ENCODE measurements around the gene UQCC5.

The UQCC5 gene

GRCh38 chr3:52504977-52505376, 31.4 kb upstream of the UQCC5 start:
- H3K9me3 ChIP-seq (ENCODE audit: control insufficient read depth, low read length) = no peaks in the 10 kb centered on the region
- peaks cover 5% of the 10 kb centered on the region for H3K4me1 ChIP-seq (ENCODE audit: control insufficient read depth, insufficient read depth, low read length)
- no peaks in the 10 kb centered on the region for H3K27me3 ChIP-seq (ENCODE audit: control insufficient read depth, insufficient read depth, low read length, poor library complexity, severe bottlenecking)
- 83 to 88% methylated on average over 10 of the region's 10 CpGs for WGBS, 2 experiments
- H3K36me3 ChIP-seq (ENCODE audit: control insufficient read depth, insufficient read depth, low read length) = no peaks in the 10 kb centered on the region
- no peak overlapping the region for H3K27ac ChIP-seq (ENCODE audit: insufficient read depth, low read depth, low read length, poor library complexity, severe bottlenecking)
- no peak overlapping the region for H3K4me3 ChIP-seq (ENCODE audit: insufficient read depth, low read depth, low read length)

GRCh38 chr3:52506266-52506966, 30.0 kb upstream of the UQCC5 start:
- Histone ChIP-seq H3K27me3 (ENCODE audit: control insufficient read depth, insufficient read depth, low read length, poor library complexity, severe bottlenecking) (no peaks in the 10 kb centered on the region), H3K4me3 (ENCODE audit: insufficient read depth, low read depth, low read length) (no peak overlapping the region), H3K27ac (ENCODE audit: insufficient read depth, low read depth, low read length, poor library complexity, severe bottlenecking) (no peak overlapping the region), H3K4me1 (ENCODE audit: control insufficient read depth, insufficient read depth, low read length) (peaks cover 5% of the 10 kb centered on the region), H3K36me3 (ENCODE audit: control insufficient read depth, insufficient read depth, low read length) (no peaks in the 10 kb centered on the region), H3K9me3 (ENCODE audit: control insufficient read depth, low read length) (no peaks in the 10 kb centered on the region)
- WGBS, 2 experiments = 88 to 91% methylated on average over 27 of the region's 27 CpGs

GRCh38 chr3:52507359-52507758, 29.0 kb upstream of the UQCC5 start:
- H3K4me3 ChIP-seq (ENCODE audit: insufficient read depth, low read depth, low read length) = no peak overlapping the region
- 56 to 60% methylated on average over 5 of the region's 5 CpGs for WGBS, 2 experiments
- H3K9me3 ChIP-seq (ENCODE audit: control insufficient read depth, low read length) = no peaks in the 10 kb centered on the region
- H3K27ac ChIP-seq (ENCODE audit: insufficient read depth, low read depth, low read length, poor library complexity, severe bottlenecking) = no peak overlapping the region
- H3K36me3 ChIP-seq (ENCODE audit: control insufficient read depth, insufficient read depth, low read length) = no peaks in the 10 kb centered on the region
- H3K27me3 ChIP-seq (ENCODE audit: control insufficient read depth, insufficient read depth, low read length, poor library complexity, severe bottlenecking) = no peaks in the 10 kb centered on the region
- H3K4me1 ChIP-seq (ENCODE audit: control insufficient read depth, insufficient read depth, low read length) = peaks cover 5% of the 10 kb centered on the region

- Histone ChIP-seq H3K4me3 (ENCODE audit: insufficient read depth, low read depth, low read length) (no peak overlapping the region), H3K27me3 (ENCODE audit: control insufficient read depth, insufficient read depth, low read length, poor library complexity, severe bottlenecking) (no peaks in the 10 kb centered on the region), H3K4me1 (ENCODE audit: control insufficient read depth, insufficient read depth, low read length) (peaks cover 5% of the 10 kb centered on the region), H3K36me3 (ENCODE audit: control insufficient read depth, insufficient read depth, low read length) (no peaks in the 10 kb centered on the region), H3K9me3 (ENCODE audit: control insufficient read depth, low read length) (no peaks in the 10 kb centered on the region), H3K27ac (ENCODE audit: insufficient read depth, low read depth, low read length, poor library complexity, severe bottlenecking) (no peak overlapping the region)
- 88 to 89% methylated on average over 12 of the region's 12 CpGs for WGBS, 2 experiments
Observed at GRCh38 chr3:52509753-52510328, 26.6 kb upstream of the UQCC5 start.

- H3K27me3 ChIP-seq (ENCODE audit: control insufficient read depth, insufficient read depth, low read length, poor library complexity, severe bottlenecking) = no peaks in the 10 kb centered on the region
- WGBS, 2 experiments = 86 to 89% methylated on average over 7 of the region's 7 CpGs
- no peak overlapping the region for H3K4me3 ChIP-seq (ENCODE audit: insufficient read depth, low read depth, low read length)
- no peaks in the 10 kb centered on the region for H3K9me3 ChIP-seq (ENCODE audit: control insufficient read depth, low read length)
- H3K27ac ChIP-seq (ENCODE audit: insufficient read depth, low read depth, low read length, poor library complexity, severe bottlenecking) = no peak overlapping the region
- H3K4me1 ChIP-seq (ENCODE audit: control insufficient read depth, insufficient read depth, low read length) = no peaks in the 10 kb centered on the region
- no peaks in the 10 kb centered on the region for H3K36me3 ChIP-seq (ENCODE audit: control insufficient read depth, insufficient read depth, low read length)
Observed at GRCh38 chr3:52511509-52511908, 24.9 kb upstream of the UQCC5 start.

GRCh38 chr3:52512105-52512504, 24.3 kb upstream of the UQCC5 start:
- H3K27me3 ChIP-seq (ENCODE audit: control insufficient read depth, insufficient read depth, low read length, poor library complexity, severe bottlenecking) = no peaks in the 10 kb centered on the region
- no peak overlapping the region for H3K4me3 ChIP-seq (ENCODE audit: insufficient read depth, low read depth, low read length)
- WGBS, 2 experiments = 73 to 81% methylated on average over 8 of the region's 8 CpGs
- H3K36me3 ChIP-seq (ENCODE audit: control insufficient read depth, insufficient read depth, low read length) = no peaks in the 10 kb centered on the region
- no peak overlapping the region for H3K27ac ChIP-seq (ENCODE audit: insufficient read depth, low read depth, low read length, poor library complexity, severe bottlenecking)
- no peaks in the 10 kb centered on the region for H3K9me3 ChIP-seq (ENCODE audit: control insufficient read depth, low read length)
- no peaks in the 10 kb centered on the region for H3K4me1 ChIP-seq (ENCODE audit: control insufficient read depth, insufficient read depth, low read length)

GRCh38 chr3:52512727-52513126, 23.7 kb upstream of the UQCC5 start:
- no peaks in the 10 kb centered on the region for H3K27me3 ChIP-seq (ENCODE audit: control insufficient read depth, insufficient read depth, low read length, poor library complexity, severe bottlenecking)
- WGBS, 2 experiments = 87 to 89% methylated on average over 17 of the region's 17 CpGs
- H3K36me3 ChIP-seq (ENCODE audit: control insufficient read depth, insufficient read depth, low read length) = no peaks in the 10 kb centered on the region
- no peak overlapping the region for H3K4me3 ChIP-seq (ENCODE audit: insufficient read depth, low read depth, low read length)
- no peaks in the 10 kb centered on the region for H3K9me3 ChIP-seq (ENCODE audit: control insufficient read depth, low read length)
- no peak overlapping the region for H3K27ac ChIP-seq (ENCODE audit: insufficient read depth, low read depth, low read length, poor library complexity, severe bottlenecking)
- no peaks in the 10 kb centered on the region for H3K4me1 ChIP-seq (ENCODE audit: control insufficient read depth, insufficient read depth, low read length)

GRCh38 chr3:52513281-52513680, 23.1 kb upstream of the UQCC5 start:
- H3K4me1 ChIP-seq (ENCODE audit: control insufficient read depth, insufficient read depth, low read length) = no peaks in the 10 kb centered on the region
- no peak overlapping the region for H3K27ac ChIP-seq (ENCODE audit: insufficient read depth, low read depth, low read length, poor library complexity, severe bottlenecking)
- no peaks in the 10 kb centered on the region for H3K9me3 ChIP-seq (ENCODE audit: control insufficient read depth, low read length)
- WGBS, 2 experiments = 87 to 89% methylated on average over 7 of the region's 7 CpGs
- H3K4me3 ChIP-seq (ENCODE audit: insufficient read depth, low read depth, low read length) = no peak overlapping the region
- H3K27me3 ChIP-seq (ENCODE audit: control insufficient read depth, insufficient read depth, low read length, poor library complexity, severe bottlenecking) = peaks cover 4% of the 10 kb centered on the region
- H3K36me3 ChIP-seq (ENCODE audit: control insufficient read depth, insufficient read depth, low read length) = no peaks in the 10 kb centered on the region

- no peaks in the 10 kb centered on the region for H3K36me3 ChIP-seq (ENCODE audit: control insufficient read depth, insufficient read depth, low read length)
- no peaks in the 10 kb centered on the region for H3K4me1 ChIP-seq (ENCODE audit: control insufficient read depth, insufficient read depth, low read length)
- H3K9me3 ChIP-seq (ENCODE audit: control insufficient read depth, low read length) = no peaks in the 10 kb centered on the region
- no peak overlapping the region for H3K27ac ChIP-seq (ENCODE audit: insufficient read depth, low read depth, low read length, poor library complexity, severe bottlenecking)
- WGBS, 2 experiments = 88 to 89% methylated on average over 10 to 11 of the region's 11 CpGs
- H3K27me3 ChIP-seq (ENCODE audit: control insufficient read depth, insufficient read depth, low read length, poor library complexity, severe bottlenecking) = peaks cover 7% of the 10 kb centered on the region
- H3K4me3 ChIP-seq (ENCODE audit: insufficient read depth, low read depth, low read length) = no peak overlapping the region
Observed at GRCh38 chr3:52514576-52514975, 21.8 kb upstream of the UQCC5 start.

GRCh38 chr3:52515192-52515591, 21.2 kb upstream of the UQCC5 start:
- H3K4me3 ChIP-seq (ENCODE audit: insufficient read depth, low read depth, low read length) = no peak overlapping the region
- H3K4me1 ChIP-seq (ENCODE audit: control insufficient read depth, insufficient read depth, low read length) = no peaks in the 10 kb centered on the region
- no peak overlapping the region for H3K27ac ChIP-seq (ENCODE audit: insufficient read depth, low read depth, low read length, poor library complexity, severe bottlenecking)
- 89 to 92% methylated on average over 6 of the region's 6 CpGs for WGBS, 2 experiments
- peaks cover 7% of the 10 kb centered on the region for H3K27me3 ChIP-seq (ENCODE audit: control insufficient read depth, insufficient read depth, low read length, poor library complexity, severe bottlenecking)
- no peaks in the 10 kb centered on the region for H3K36me3 ChIP-seq (ENCODE audit: control insufficient read depth, insufficient read depth, low read length)
- no peaks in the 10 kb centered on the region for H3K9me3 ChIP-seq (ENCODE audit: control insufficient read depth, low read length)

Data from ectodermal cell (in vitro differentiated cells).